GM19395 (cell line): Measurements from ENCODE around the gene ASTL.
"Not testable (repeated sequence)": the region's sequence is repeated elsewhere in the genome, so short reads cannot be mapped to it uniquely, and the experiment has no call there.

Source experiments
- ATAC-seq: cut with Tn5 transposase; IDR thresholded peaks from one replicate; pipeline ENCODE4 v1.9.1; 2021; ENCODE audit warnings: mild to moderate bottlenecking, moderate library complexity; ENCODE audit not compliant: unreplicated experiment

The ASTL gene

DNA sequence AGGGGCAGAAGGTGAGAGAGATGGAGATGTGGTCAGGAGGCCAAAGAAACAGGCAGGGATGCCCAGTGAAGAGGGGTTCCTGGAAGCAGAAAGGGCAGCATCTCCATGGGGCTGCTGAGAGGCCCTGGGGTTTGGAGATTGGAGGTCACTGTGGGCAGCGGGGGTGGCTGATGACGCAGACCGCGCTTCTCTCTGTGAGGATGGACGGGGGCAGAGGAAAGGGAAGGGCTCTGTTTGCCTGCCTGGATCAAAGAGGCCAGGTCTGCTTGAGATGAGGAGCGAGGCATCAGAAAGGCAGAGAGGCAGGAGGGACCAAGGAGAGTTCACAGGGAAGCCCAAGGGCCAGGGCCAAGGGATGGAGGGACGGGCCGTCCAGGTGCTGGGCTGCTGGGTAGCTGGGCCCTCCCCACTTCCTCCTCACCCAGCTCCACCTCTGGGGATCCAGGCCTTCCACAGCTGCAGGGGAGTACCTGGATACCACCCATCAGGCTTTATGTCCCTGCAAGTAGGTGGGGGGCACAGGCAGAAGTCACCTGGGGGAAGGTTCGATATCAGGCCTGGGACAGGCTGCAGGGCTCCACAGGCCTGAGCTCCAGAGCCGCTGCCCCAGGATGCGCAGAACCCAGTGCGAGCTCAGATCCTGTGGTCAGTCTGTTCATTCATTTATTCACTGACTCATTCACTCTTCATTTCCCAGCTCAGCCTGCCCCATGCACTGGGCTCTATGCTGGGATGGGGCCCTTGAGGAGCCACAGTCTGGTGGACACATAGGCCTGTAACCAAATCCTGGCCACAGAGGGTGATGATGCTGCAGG lies 52.6 kb downstream of the ASTL start:
- no peak for ATAC-seq

DNA sequence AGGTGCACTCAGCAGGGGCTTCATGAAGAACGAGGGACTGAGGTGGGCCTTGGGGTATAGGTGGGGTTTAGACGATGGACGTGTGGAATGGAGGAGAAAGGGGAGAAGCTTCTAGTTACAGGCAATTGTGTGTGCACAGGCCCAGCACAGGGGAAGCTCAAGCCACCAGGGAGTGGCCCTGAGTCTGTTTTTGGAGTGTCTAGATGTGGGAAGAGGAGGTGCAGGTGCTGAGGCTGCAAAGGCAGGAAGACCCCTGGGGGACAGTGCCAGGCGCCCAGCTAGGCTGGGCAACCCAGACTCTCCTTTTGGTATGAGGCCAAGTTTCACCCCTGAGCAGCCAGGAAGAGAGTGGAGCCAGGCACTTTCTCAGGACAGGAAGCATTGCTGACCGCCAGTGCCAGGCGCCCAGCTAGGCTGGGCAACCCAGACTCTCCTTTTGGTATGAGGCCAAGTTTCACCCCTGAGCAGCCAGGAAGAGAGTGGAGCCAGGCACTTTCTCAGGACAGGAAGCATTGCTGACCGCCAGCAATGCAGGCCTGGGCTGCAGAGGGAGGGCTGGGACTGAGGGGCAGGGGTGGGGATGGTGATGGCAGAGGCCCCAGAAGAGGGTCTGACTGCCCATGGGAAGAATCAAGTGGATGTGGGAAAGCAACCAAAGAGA lies 53.3 kb downstream of the ASTL start:
- ATAC-seq = not testable (repeated sequence)

DNA sequence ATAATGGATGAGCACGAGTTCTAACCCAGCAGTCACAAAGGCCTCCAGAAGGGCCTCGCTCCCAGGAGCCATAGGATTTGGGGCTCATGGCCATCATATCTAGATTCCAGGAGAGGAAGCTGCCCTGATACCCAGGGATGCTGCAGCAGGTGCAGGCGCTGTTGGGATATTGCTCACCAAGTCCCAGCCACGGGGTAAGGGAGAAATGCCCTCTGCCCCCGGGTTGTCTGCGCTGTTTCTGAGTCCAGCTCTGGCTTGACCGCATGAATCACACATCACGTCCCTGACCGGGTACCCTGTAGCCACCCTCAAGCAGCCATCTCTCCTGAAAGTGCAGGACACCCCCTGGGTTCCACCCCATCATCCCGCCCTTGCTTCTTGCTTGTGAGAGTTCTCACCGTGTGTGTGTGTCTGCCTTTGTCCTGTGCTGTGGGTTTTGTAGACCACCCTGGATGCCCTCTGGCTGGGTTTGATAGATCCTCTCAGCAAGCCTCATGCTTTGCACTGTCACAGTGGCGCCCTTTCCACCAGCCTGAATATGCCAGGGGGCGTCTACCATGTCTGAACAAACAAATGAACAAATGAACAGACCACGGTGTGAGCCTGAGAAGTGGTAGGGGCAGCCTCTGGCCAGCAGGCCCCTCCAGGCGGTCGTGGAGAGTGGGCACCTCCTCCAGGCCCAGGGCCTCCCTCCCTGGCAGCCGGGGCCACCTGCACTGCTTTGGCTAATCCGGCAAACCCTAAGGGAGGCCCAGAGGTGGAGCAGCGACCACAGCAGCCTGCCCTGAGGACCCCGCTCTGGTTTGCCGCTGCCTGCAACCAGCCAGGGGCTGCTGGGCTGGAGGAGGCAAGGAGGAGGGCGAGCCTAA lies 54.1 kb downstream of the ASTL start:
- no peak for ATAC-seq

DNA sequence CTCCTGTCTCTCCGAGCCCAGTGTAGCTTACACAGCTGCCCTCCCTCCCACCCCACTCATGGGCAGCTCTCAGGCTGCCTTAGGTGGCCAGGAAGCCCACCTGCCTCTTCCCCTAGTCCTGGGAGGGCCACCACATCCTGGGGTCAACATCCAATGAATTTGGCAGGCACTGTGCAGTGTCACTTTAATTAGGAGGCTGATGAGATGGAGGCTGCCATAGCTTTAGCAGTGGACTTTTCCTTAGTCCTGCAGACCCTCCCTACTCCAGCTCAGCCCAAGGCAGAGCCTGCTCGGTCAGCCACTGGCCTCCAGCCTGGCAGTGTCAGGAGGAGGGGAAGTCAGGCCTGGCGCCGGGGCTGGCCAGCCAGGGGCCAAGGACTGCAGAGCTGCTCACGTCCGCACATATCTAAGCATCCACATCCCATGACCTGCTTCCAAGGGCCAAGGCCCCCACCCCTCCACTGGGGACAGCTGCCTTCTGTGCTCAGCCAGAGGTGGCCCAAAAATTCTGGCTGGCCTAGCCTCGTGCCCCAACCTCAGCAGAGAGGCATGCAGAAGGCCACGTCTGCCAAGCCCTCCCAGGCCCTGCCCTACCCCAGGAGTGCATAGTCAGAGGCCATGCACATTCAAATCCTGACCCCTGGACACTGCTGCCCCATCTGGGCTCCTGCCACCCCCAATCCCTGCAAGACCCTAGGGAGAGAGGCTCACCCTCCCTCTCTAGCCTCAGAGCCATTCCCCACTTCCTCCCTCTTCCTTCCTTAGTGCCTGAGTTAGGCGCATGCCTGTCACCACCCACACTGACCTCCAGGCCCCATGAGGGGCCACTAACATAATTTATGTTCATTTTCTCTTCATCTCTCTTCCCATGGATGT lies 55.0 kb downstream of the ASTL start:
- ATAC-seq = no peak

DNA sequence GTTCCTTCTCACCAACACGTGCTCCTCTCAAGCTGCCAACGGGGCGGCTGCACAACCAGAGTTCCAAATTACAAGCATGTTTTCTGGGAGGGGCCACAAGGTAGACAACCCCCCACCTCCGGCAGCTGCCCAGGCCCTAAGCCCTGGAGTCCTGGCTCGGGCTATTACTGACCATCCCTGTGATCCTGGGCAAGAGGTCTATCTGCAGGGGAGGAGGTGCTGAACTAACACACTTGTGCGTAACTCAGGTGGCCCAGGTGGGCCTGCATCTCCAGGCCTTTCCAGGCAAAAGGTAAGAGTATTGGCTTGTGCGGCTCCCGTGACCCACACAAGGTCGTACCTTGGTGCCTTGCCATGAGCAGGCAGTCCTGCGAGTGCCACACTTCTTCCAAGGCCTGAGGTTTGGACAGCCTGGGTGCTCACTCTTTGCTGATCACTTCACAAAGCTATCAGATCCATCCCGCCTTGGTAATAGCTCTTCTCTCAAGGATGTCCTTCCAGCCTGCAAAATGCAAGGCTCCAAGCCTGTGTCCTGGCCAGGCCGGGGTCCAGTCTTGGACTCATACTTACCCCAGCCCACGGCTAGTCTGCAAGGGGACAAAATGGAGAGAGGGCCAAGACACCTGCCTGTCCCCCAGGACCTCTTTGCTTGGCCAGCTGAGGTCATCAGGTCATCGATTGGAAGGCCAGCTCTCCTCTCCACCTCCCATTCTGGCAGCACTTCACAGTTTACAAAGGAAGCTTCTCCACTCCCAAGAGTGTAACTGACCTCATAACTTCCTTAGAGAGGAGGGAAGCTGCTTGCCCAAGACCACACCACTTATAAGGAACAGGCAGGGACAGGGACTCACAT lies 55.9 kb downstream of the ASTL start:
- no peak for ATAC-seq

DNA sequence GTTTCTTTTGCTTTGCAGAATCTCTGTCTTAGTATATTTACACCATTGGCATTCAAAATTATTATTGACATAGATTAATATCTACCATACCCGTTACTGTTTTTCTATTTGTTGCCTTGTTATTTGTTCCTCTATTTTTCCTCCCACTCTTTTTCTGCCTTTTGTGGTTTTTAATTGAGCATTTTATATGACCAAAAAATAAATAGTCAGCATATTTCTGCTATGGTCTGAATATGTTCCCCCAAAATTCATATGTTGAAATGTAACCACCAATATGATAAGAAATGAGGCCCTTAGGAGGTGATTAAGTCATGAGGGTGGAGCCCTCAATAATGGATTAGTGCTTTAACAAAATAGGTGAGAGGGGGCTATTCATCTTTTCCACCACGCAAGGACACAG lies 57.3 kb downstream of the ASTL start:
- no peak for ATAC-seq

DNA sequence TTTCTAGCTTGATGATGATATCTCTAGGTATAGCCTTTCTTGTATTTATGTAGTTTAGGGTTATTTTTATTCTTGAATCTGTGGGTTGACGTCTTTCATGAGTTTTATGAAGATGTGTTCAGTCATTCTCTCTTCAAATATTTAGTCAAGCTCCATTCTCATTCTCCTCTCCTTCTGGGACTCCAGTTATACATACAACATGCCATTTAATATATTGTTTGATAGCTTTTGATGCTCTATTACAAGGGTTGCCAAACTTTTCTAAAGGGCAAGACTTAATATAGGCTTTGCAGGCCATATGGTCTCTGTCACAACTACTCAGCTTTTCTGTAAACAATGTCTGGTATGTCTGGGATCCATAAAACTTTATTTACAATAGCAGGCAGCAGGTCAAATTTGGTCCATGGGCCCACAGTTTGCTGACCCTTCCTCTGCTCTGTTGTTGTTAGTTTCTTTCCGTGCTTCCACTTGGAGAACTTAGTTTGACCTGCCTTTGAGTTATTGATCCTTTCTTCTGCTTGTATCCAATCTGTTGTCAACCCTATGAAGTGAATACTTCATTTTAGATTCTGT lies 63.0 kb downstream of the ASTL start:
- ATAC-seq = no peak

DNA sequence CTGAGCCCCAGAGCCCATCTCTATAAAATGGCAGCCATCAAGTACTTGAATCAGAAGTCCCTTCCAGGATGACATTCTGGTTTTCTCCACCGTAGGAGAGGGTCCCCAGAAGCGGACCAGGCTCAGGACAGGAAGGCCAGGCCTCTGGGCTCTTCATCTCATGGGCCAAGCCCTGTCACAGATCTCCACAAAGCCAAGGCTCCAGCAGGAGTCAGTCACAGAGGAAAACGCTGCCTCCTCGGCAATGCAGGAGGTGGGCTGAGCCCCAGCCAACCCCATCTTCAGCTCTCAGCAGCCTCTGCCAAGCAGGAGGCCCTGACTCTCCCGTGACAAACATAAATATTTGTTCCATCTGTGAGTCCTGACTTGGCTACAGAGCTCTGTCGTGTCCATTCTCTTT lies 64.1 kb downstream of the ASTL start:
- no peak for ATAC-seq

DNA sequence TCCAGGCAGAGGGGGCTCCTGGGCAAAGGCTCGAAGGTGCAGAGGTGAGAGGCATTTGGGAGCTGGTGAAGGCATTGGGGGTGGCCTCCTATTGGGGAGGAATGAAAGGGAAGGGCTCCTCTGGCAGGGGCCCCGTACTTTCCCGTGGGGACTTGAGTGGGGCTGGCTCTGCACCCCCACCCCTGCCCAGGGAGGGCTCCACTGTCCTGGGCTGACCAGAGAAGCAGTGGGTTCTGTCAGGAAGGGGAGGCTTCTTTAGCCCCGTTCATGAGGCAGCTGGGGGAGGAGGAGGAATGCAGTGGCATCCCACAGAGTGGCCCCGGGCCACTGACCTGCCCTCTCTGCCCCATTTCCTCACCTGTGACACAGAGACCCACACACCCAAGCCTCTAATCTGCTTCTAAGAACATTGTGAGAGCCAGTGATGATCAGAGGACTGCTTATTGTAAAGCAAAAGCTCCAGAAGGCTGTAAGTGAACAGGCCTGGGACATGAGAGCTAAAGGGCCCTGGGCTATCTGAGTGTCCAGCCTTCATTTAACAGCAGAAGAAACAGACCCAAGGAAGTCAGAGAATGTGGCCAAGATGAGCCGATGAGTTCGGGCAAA lies 65.0 kb downstream of the ASTL start:
- ATAC-seq = no peak
